Endothelial cell of umbilical vein (primary cell): ENCODE data around the gene ZER1. TPM values are rescaled to one million over a fixed set of nuclear protein-coding genes. Genes with fewer than 3 reads are reported as not detected.

Experiments
- BruUV-seq: library from RNA; stranded (reverse); fragments of 400-500 nt; replicated peaks from 2 replicates; lab custom pipeline; 2021; lab: Mats Ljungman, UMichigan
- CTCF ChIA-PET: fragments of 300-600, 350-600 bp; sonication (Branson Sonifier 250); formaldehyde crosslinking; loops from one replicate; lab custom pipeline; 2021; ENCODE audit warnings: antibody characterized with exemption, inconsistent platforms; lab: Charles Lee
- POLR2A ChIA-PET: fragments of 300-600, 350-600 bp; sonication (Branson Sonifier 250); formaldehyde crosslinking; loops from one replicate; lab custom pipeline; 2021; ENCODE audit warnings: antibody characterized with exemption, inconsistent platforms; lab: Charles Lee
- DNase-seq: peaks from one replicate; pipeline ENCODE4 v3.0.0-alpha.2; 2011; ENCODE audit warnings: low read depth, low spot score
- FAIRE-seq: peaks from 2 replicates; lab custom pipeline; 2011; peaks lifted over from hg19 to GRCh38; lab: Jason Lieb, UNC
- H2AFZ ChIP-seq: 2 replicates; pipeline ENCODE4 v1.6.0; 2012; ENCODE audit warnings: low read depth, low read length, control low read depth, inconsistent platforms
- H3K27ac ChIP-seq: 2 replicates; pipeline ENCODE4 v1.5.1; 2011; ENCODE audit warnings: low read depth, mild to moderate bottlenecking, control low read depth, low read length, moderate library complexity; ENCODE audit not compliant: insufficient read depth
- H3K27me3 ChIP-seq, 2 experiments: 2 replicates each; pipeline versions ENCODE4 v1.6.0 to v1.6.1; 2011; ENCODE audit warnings: low read length in 2 of 2, mixed read lengths in 1 of 2; ENCODE audit not compliant: control insufficient read depth in 2 of 2, insufficient read depth in 2 of 2
- H3K36me3 ChIP-seq, 2 experiments: 2 replicates in 1 of 2; 3 replicates in 1 of 2; pipeline ENCODE4 v1.5.1; 2011; ENCODE audit warnings: low read length in 2 of 2, mild to moderate bottlenecking in 1 of 2, moderate library complexity in 1 of 2; ENCODE audit not compliant: control insufficient read depth in 2 of 2, insufficient read depth in 2 of 2; ENCODE audit errors: extremely low read depth in 1 of 2
- H3K4me1 ChIP-seq: 3 replicates; pipeline ENCODE4 v1.5.1; 2011; ENCODE audit warnings: mild to moderate bottlenecking, low read length; ENCODE audit not compliant: control insufficient read depth, insufficient read depth; ENCODE audit errors: extremely low read depth
- H3K4me2 ChIP-seq: 2 replicates; pipeline ENCODE4 v1.6.1; 2011; ENCODE audit warnings: low read length, control low read depth, mixed read lengths; ENCODE audit not compliant: insufficient read depth
- H3K4me3 ChIP-seq, 3 experiments: fragments of 200-600 bp in 1 of 3; sonication (generic), shearing (Covaris generic) in 1 of 3; replicated peaks in 1 of 3; 2 replicates each; pipeline ENCODE4 v1.5.1; 2011 to 2016; ENCODE audit warnings: control low read depth in 3 of 3, low read length in 3 of 3, mild to moderate bottlenecking in 2 of 3, inconsistent platforms in 1 of 3, low read depth in 1 of 3, moderate library complexity in 1 of 3; ENCODE audit not compliant: insufficient read depth in 1 of 3
- H3K79me2 ChIP-seq: 2 replicates; pipeline ENCODE4 v1.6.0; 2012; ENCODE audit warnings: low read length, inconsistent platforms; ENCODE audit not compliant: control insufficient read depth, insufficient read depth
- H3K9ac ChIP-seq: replicated peaks from 2 replicates; pipeline ENCODE3; 2011; ENCODE audit warnings: low read length, control low read depth; ENCODE audit not compliant: insufficient read depth; ENCODE audit errors: extremely low read depth
- H3K9me1 ChIP-seq: replicated peaks from 3 replicates; pipeline ENCODE4 v1.6.0; 2011; ENCODE audit warnings: mild to moderate bottlenecking, low read length; ENCODE audit not compliant: control insufficient read depth, insufficient read depth; ENCODE audit errors: extremely low read depth
- H3K9me3 ChIP-seq: replicated peaks from 2 replicates; pipeline ENCODE4 v1.5.1; 2012; ENCODE audit warnings: low read length, inconsistent platforms; ENCODE audit not compliant: control insufficient read depth, insufficient read depth
- H4K20me1 ChIP-seq: replicated peaks from 2 replicates; pipeline ENCODE3; 2011; ENCODE audit warnings: mild to moderate bottlenecking, low read length; ENCODE audit not compliant: control insufficient read depth, insufficient read depth; ENCODE audit errors: extremely low read depth
- CTCF ChIP-seq, 2 donors: IDR thresholded peaks; 1 replicate in 1 of 2; 2 replicates in 1 of 2; pipeline ENCODE4 v1.5.1; 2011; ENCODE audit warnings: low read length in 2 of 2, mild to moderate bottlenecking in 2 of 2, moderate library complexity in 2 of 2, control low read depth in 1 of 2, inconsistent platforms in 1 of 2, low read depth in 1 of 2; ENCODE audit not compliant: insufficient read depth in 1 of 2; ENCODE audit errors: extremely low read depth in 1 of 2
- EZH2 ChIP-seq: IDR thresholded peaks from 2 replicates; pipeline ENCODE4 v1.6.1; 2012; ENCODE audit warnings: borderline replicate concordance, low read depth, mild to moderate bottlenecking, moderate library complexity, low read length, inconsistent platforms; ENCODE audit not compliant: severe bottlenecking
- FOS ChIP-seq: IDR thresholded peaks from 2 replicates; pipeline ENCODE4 v1.6.1; 2011; ENCODE audit warnings: mild to moderate bottlenecking, low read length, moderate library complexity, borderline replicate concordance; ENCODE audit not compliant: insufficient read depth
- JUN ChIP-seq: IDR thresholded peaks from 2 replicates; pipeline ENCODE4 v1.6.1; 2011; ENCODE audit warnings: borderline replicate concordance, low read depth; ENCODE audit not compliant: insufficient read length, insufficient read depth
- dilution Hi-C: fragments of 300-500 bp; cut with MboI; formaldehyde crosslinking; loops from one replicate; pipeline ENCODE4 v1.15.0; 2019; ENCODE audit warnings: low sequenced_read_pairs; ENCODE audit not compliant: extremely low pct_ligation_motif_present
- intact Hi-C: fragments of 100-400 bp; cut with micrococcal nuclease; formaldehyde crosslinking; loops from one replicate; pipeline ENCODE4 v1.10.0; 2022
- polyA plus RNA-seq, 4 experiments: library from polyadenylated mRNA; depleted of rRNA in 3 of 4; stranded (reverse) in 3 of 4; unstranded in 1 of 4; fragments of >200 nt; gene quantifications; 2 replicates each; pipeline versions ENCODE4 v1.2.1 to v1.2.3, GENCODE V29; 2011 to 2012; ENCODE audit warnings: missing spikeins in 1 of 4
- total RNA-seq: library from RNA; stranded (reverse); gene quantifications from 2 replicates; pipeline ENCODE4 v1.2.3, GENCODE V29; 2021

ZER1 gene
- total and polyA plus RNA-seq, 2 donors (not counting 3 experiments of a cell fraction or from before 2014, with no cell fraction given): 23.0 to 29.9 TPM

- CTCF ChIA-PET: interaction anchor here (1.0 kb wide), 1 partner anchor 145 kb away, joined by 3 read pairs; no protein-coding TSS in a partner anchor
- dilution Hi-C loops: no loop called here
- no peak for FAIRE-seq
Measured at GRCh38 chr9:128729766-128730517, 41.8 kb downstream of the ZER1 start.

More at GRCh38 chr9:128729766-128730517, 41.8 kb downstream of the ZER1 start:
- TF ChIP-seq FOS (no peak), EZH2 (no peak), JUN (no peak), CTCF (IDR thresholded peaks at IDR 0.05; ENCODE audit: extremely low read depth in 1 of 2, insufficient read depth in 1 of 2, low read depth in 1 of 2, low read length in 2 of 2) (no peak)
- intact Hi-C loops: loop anchor here (5.0 to 10.0 kb wide), 3 partner anchors 57 to 295 kb away; partner anchors contain the start of genes DOLK, NUP188, SH3GLB2 and TBC1D13
- no TSS peak for BruUV-seq
- Histone ChIP-seq H3K9me1 (no peaks in the 10 kb centered on the region), H3K9ac (no peak overlapping the region), H3K36me3 (peaks cover 0 to 1% of the 10 kb centered on the region in 2 experiments), H3K27me3 (no peaks in the 10 kb centered on the region), H3K79me2 (no peaks in the 10 kb centered on the region), H3K9me3 (no peaks in the 10 kb centered on the region), H3K4me2 (no peak overlapping the region), H3K4me1 (no peaks in the 10 kb centered on the region), H3K27ac (no peak overlapping the region), H4K20me1 (no peaks in the 10 kb centered on the region), H3K4me3 (no peak overlapping the region), H2AFZ (no peak overlapping the region)
- POLR2A ChIA-PET: no interaction called here
- no peak for DNase-seq
